HepG2 (cell line): ENCODE measurements around the gene LRRC73. TPM values are rescaled to one million over a fixed set of nuclear protein-coding genes. Genes with fewer than 3 reads are reported as not detected.

Source experiments
- CAMTA2 ChIP-seq: sonication (generic); formaldehyde crosslinking; IDR thresholded peaks from 2 replicates; pipeline ENCODE4 v1.4.0; 2020; ENCODE audit warnings: mild to moderate bottlenecking, missing genetic modification reagents, borderline replicate concordance
- EZH2 ChIP-seq: conservative IDR thresholded peaks from 2 replicates; pipeline ENCODE4 v1.6.1; 2012; ENCODE audit warnings: mild to moderate bottlenecking, low read depth, low read length, moderate library complexity
- IRF1 ChIP-seq: sonication (generic); formaldehyde crosslinking; IDR thresholded peaks from 2 replicates; pipeline ENCODE4 v1.4.0; 2020; ENCODE audit warnings: low read depth, mild to moderate bottlenecking, missing genetic modification reagents
- NFKBIZ ChIP-seq: IDR thresholded peaks from 2 replicates; pipeline ENCODE4 v1.6.1; 2018; ENCODE audit warnings: missing genetic modification reagents, missing compliant biosample characterization
- NR1H2 ChIP-seq: sonication (generic); formaldehyde crosslinking; IDR thresholded peaks from 2 replicates; pipeline ENCODE4 v1.8.1; 2022; ENCODE audit warnings: low read depth, missing genetic modification reagents, borderline replicate concordance
- SMARCC2 ChIP-seq: fragments of 450-650 bp; IDR thresholded peaks from 2 replicates; pipeline ENCODE4 v1.6.1; 2017; ENCODE audit warnings: antibody characterized with exemption, mild to moderate bottlenecking
- STAT6 ChIP-seq: sonication (generic); formaldehyde crosslinking; IDR thresholded peaks from 2 replicates; pipeline ENCODE4 v1.4.0; 2020; ENCODE audit warnings: missing genetic modification reagents, mild to moderate bottlenecking, borderline replicate concordance
- TSC22D2 ChIP-seq: sonication (generic); formaldehyde crosslinking; IDR thresholded peaks from 2 replicates; pipeline ENCODE4 v1.5.1; 2020; ENCODE audit warnings: missing genetic modification reagents, mild to moderate bottlenecking, borderline replicate concordance
- XRCC5 ChIP-seq: fragments of 200-400 bp; formaldehyde crosslinking; optimal IDR thresholded peaks from 2 replicates; pipeline ENCODE3; 2017; ENCODE audit warnings: mild to moderate bottlenecking, low read length
- ZFP91 ChIP-seq: sonication (generic); formaldehyde crosslinking; IDR thresholded peaks from 2 replicates; pipeline ENCODE4 v1.9.0; 2022; ENCODE audit warnings: missing genetic modification reagents, mild to moderate bottlenecking, borderline replicate concordance
- ZIK1 ChIP-seq: sonication (generic); formaldehyde crosslinking; IDR thresholded peaks from 2 replicates; pipeline ENCODE4 v1.5.0; 2020; ENCODE audit warnings: mild to moderate bottlenecking, low read depth, missing genetic modification reagents, borderline replicate concordance
- ZNF280D ChIP-seq: sonication (generic); formaldehyde crosslinking; IDR thresholded peaks from 2 replicates; pipeline ENCODE4 v1.5.1; 2020; ENCODE audit warnings: mild to moderate bottlenecking, missing genetic modification reagents
- polyA plus RNA-seq, 8 experiments: library from polyadenylated mRNA; depleted of rRNA in 3 of 8; stranded (reverse) in 7 of 8; unstranded in 1 of 8; fragments of >200 nt; fragmentation: Illumina TruSeq in 4 of 8; extraction: Trizol in 4 of 8; gene quantifications; 2 replicates each; pipeline versions ENCODE4 v1.2.1 to v1.2.3, GENCODE V29; 2011 to 2016; ENCODE audit warnings: low read depth in 4 of 8, missing spikeins in 1 of 8, mixed read lengths in 1 of 8; ENCODE audit not compliant: insufficient read depth in 1 of 8
- total RNA-seq, 5 experiments: library from RNA; depleted of rRNA; stranded (reverse); fragments of >200 nt; fragmentation: Illumina TruSeq; extraction: Trizol; gene quantifications; 2 replicates each; pipeline ENCODE4 v1.2.3, GENCODE V29; 2016; ENCODE audit warnings: low read depth in 1 of 5

LRRC73 gene
- total and polyA plus RNA-seq, 2 of the 13 experiments (the other 11 are each of a cell fraction or from before 2014, with no cell fraction given) = 0.11 to 0.12 TPM

- TF ChIP-seq ZIK1 (0 out of 2 replicates have a peak, but pooled peaks have one; percentile 33), ZFP91 (CRISPR knock-in tag) (peak; percentile 55; the same call in 1 of the 2 replicates), STAT6 (CRISPR knock-in tag) (0 out of 2 replicates have a peak, but pooled peaks have one; percentile 53), TSC22D2 (peak; percentile 67; the same call in 1 of the 2 replicates), EZH2 (no peak), NR1H2 (no peak), CAMTA2 (CRISPR knock-in tag) (0 out of 2 replicates have a peak, but pooled peaks have one; percentile 54), XRCC5 (peak; percentile 85), NFKBIZ (CRISPR knock-in tag) (0 out of 2 replicates have a peak, but pooled peaks have one; percentile 42), IRF1 (CRISPR knock-in tag) (no peak), ZNF280D (no peak), SMARCC2 (no peak)
Observed at GRCh38 chr6:43506667-43507471, 3.3 kb downstream of the LRRC73 start (continued).
